NCI-H345 treated with DMSO at 0.1 percent for 48 hours (cell line): ENCODE results near the gene TNIK.
"Not testable (repeated sequence)": the region's sequence is repeated elsewhere in the genome, so short reads cannot be mapped to it uniquely, and the experiment has no call there.

Experiments used
- DNase-seq: peaks from one replicate; lab custom pipeline; 2025; ENCODE audit not compliant: unreplicated experiment; lab: John Stamatoyannopoulos, UW

Gene TNIK

GRCh38 chr3:171470714-171471227, 10.6 kb upstream of the TNIK start:
- DNase-seq: no peak

- no peak for DNase-seq
These were observed 9.2 kb upstream of the TNIK start for GRCh38 chr3:171469376-171469775.

GRCh38 chr3:171468296-171468906, 8.2 kb upstream of the TNIK start:
- DNase-seq: no peak

GRCh38 chr3:171465763-171466162, 5.6 kb upstream of the TNIK start:
- no peak for DNase-seq

GRCh38 chr3:171464462-171464861, 4.3 kb upstream of the TNIK start:
- no peak for DNase-seq

- no peak for DNase-seq
These were observed 2.0 kb upstream of the TNIK start for GRCh38 chr3:171462224-171462623.

GRCh38 chr3:171461525-171461917, 1.3 kb upstream of the TNIK start:
- no peak for DNase-seq

GRCh38 chr3:171460725-171461524, 720 bp upstream of the TNIK start:
- no peak for DNase-seq

GRCh38 chr3:171459137-171459941, 866 bp downstream of the TNIK start:
- DNase-seq: no peak

- no peak for DNase-seq
These were observed 1.4 kb downstream of the TNIK start for GRCh38 chr3:171458864-171459136.

- DNase-seq: no peak
These were observed 1.9 kb downstream of the TNIK start for GRCh38 chr3:171458071-171458863.

GRCh38 chr3:171457607-171458061, 2.6 kb downstream of the TNIK start:
- DNase-seq: no peak

- DNase-seq: no peak
These were observed 3.2 kb downstream of the TNIK start for GRCh38 chr3:171456765-171457606.

GRCh38 chr3:171455603-171456550, 4.3 kb downstream of the TNIK start:
- no peak for DNase-seq

- no peak for DNase-seq
These were observed 6.2 kb downstream of the TNIK start for GRCh38 chr3:171454041-171454440.

GRCh38 chr3:171453180-171453886, 6.9 kb downstream of the TNIK start:
- DNase-seq: no peak

GRCh38 chr3:171452328-171452727, 7.9 kb downstream of the TNIK start:
- no peak for DNase-seq

- no peak for DNase-seq
These were observed 8.3 kb downstream of the TNIK start for GRCh38 chr3:171451915-171452314.

GRCh38 chr3:171447579-171447891, 12.7 kb downstream of the TNIK start:
- DNase-seq: not testable (repeated sequence)
